Suppressor macrophage (primary cell): ENCODE results near the gene FHOD1.

Experiments used
- DNase-seq, 4 experiments: peaks; one replicate each; pipeline ENCODE4 v3.0.0-alpha.2; 2020 to 2022

The FHOD1 gene

DNA sequence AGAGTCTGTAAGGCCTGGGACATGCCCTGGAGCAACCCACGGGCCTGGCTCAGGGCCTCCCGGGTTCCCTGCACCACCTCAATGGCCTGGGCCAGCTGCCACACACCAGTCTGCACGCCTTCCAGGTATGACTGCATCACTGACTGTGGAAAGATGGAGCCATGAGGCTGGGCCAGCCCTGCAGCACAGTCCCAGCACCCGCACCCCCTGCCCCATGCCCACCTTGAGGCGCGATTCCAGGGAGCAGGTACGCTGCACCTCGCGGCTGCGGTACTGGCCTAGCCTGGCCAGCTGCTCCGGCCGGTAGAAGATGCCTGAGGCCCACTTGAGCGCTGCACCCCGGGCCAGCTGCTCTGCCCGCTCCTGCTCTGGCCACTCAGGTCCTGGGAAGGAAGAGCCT lies 58.5 kb downstream of the FHOD1 start:
- no peak for DNase-seq

DNA sequence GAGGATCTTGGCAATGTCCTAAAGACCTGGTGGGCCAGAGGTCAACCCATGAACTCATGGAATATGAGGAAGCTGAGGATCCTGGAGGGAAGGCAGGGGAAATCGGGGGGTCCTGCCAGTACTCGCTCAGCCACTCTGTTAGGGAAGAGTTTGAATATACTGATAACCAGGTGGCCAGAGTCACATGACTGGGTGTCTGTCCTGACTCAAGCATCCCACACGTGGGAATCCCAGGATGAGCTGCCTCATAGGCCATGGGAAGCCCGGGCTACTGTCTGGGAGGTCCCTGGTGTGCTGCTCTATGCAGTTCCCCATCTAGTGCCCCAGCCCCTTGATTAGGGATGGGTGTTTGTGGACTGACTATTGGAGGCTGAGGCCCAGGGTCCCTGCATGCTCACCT lies 59.0 kb downstream of the FHOD1 start:
- no peak for DNase-seq

DNA sequence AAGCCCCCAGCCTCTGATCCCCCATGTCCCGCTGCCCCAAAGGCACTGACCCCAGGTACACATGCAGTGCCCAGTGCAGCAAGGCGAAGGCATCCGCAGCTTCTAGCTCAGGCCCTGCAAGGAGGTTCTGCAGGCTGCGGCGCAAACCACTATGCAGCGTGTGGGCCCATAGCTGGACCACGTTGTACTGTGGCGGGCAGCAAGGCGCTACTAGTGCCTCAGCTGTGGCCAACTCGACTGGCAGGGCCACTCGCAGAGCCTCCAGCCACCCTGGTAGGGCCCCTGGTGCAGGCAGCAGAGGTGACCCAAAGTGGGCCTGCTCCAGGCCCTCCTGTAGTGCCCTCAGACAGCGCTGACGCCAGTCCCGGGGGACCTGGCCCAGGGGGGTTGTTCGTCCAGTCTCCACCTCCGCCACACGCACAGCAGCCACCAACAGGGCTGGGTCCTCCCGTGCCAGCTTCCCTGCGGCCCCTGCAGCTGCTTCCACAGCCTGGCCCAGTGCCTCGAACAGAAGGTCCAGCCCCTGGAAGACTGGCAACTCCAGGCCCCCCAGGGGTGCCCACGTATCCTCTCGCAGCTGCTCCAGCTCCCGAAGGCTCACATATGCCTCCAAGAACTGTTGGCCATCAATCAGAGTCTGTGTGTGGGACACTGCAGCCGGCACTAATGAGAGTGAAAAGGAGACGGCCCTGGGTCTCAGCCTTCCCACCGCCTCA lies 59.9 kb downstream of the FHOD1 start:
- no peak for DNase-seq

DNA sequence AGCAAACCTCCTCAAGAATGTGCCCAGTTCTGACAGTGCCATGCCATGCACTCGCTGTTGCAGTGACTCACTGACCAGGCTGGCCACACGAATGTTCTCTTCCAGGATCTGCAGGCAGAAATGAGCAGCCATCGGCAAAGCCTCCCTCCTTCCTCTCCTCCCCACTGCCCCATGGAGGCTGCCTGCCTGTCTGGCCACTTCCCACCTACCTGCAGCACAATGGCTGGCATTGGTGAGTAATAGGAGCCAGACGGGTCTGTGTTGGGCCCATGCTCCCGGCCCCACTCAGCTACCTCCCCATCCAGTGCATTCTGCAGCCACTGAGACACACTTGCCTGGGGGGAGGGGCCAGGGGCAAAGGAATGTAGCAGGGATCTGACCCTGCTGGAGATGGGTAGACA lies 60.7 kb downstream of the FHOD1 start:
- no peak for DNase-seq

DNA sequence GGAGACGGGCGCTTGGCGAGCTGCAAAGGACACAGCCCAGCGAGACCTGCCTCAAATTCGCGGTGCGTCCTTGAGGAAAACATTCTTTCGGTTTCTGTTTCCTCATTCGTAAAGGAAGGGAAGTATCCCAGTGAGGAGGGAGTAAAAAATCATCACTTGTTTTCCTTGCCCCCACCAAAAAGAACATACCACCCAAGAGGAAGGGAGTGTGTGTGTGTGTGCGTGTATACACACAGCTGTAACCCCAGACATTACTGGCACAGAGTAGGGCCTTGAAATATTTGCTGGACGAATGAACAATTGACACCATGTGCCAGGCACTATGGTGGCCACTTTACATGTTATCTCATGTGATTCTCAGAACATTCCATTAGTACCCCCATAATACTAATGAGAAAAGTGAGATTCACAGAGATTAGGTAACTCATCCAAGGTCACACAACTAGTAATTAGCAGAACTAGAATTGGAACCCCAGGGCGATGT lies 61.6 kb downstream of the FHOD1 start:
- DNase-seq = no peak

DNA sequence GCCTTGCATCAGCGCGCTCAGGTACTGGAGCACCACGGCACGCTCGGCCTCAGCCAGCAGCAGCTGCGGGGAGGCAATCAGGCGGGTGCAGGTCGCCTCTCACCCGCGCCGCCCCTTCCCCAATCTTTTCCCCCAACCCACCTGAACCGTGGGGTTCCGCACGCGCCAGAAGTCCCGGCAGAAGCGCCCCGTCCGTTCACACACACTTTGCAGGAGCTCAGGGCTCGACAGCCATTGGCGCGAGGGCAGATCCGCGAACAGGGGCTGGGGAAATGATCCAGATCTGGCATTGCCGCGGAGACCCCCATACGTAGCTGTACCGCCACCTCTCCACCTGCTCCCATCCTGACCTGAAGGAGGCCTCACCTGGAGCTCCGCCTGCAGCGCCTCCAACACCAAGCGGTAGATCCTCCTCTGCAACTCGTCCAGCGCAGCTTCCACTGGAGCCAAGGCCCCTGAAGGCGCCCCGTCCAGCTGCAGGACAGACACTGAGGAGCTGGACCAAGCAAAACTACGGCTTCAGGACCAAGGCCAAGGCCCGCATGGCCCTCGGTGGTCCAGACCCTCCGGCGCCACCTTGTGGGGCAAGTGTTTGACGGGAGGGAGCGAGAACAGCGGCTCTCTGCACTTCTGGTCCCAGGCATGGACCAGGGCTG lies 62.2 kb downstream of the FHOD1 start:
- peak; percentile 94 to 96 (median 95) for DNase-seq

DNA sequence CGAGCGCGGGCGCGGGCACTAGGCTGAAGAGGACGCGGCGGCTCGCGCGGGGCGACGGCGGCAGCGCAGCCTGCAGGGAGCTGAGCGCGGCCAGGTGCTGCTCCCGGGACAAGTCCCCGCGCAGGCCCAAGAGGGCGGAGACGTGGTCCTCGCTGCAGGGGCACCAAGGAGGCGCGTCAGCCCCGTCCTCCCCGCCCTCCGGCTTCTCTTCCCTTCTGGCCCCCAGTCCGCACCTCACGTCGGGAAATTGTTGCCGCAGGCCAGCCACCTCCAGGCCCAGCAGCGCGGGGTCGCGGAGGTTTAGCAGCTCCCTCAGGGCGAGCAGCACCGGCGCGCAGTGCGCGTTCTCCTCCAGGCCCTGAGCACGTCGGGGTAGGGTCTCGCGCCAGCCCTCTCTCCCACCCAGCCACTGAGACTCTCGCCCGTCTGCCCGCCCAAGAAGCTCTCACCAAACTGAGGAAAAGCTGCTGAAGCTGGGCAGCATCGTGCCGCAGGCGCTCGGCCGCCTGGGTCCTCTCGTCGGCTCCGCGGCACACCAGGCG lies 62.8 kb downstream of the FHOD1 start:
- no peak for DNase-seq

DNA sequence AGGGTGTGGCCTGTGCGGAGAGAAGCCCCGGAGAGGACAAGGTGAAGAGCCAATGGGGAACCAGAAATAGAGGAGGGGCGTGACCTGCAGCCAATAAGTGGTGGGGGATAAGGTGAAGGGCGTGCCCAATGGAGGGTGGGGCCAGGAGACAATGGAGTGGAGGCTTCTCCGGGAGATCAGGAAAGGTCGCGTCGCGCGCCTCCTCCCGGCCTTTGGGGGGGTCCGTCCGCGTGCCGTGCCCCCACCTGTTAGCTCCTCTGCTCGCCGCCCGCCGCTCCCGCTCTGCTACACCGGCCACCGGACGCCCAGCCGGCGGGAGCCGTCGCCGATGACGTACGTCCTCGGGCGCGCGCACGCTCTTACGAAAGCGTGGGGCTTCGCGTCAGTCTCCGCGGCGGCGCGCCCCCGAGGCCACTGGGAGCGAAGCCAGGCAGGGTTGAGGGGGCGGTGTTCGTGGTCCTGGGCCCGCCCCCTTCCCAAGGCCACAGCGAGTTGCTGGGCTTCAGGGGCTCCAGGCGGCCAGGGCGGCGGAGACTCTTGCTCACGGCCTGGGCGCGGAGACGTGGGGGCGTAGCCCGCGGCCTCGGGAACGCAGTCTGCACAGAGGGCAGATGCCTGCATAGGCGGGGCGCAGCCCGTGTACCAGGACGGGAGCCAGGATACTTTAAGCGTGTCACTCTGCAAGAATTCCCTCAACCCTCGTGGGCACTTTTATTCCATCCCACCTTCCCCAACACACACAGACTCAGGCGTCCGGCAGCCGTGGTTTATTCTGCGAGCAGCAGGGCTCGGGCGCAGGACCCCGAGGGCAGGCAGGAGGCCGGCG lies 63.4 kb downstream of the FHOD1 start, which contains the start of gene MATCAP1:
MATCAP1 (minus strand) TSS at position 337 of the 826 bp plus-strand sequence. CDS start 3,353 bp downstream, outside the sequence.
- peak; percentile 94 to 97 (median 96) for DNase-seq

DNA sequence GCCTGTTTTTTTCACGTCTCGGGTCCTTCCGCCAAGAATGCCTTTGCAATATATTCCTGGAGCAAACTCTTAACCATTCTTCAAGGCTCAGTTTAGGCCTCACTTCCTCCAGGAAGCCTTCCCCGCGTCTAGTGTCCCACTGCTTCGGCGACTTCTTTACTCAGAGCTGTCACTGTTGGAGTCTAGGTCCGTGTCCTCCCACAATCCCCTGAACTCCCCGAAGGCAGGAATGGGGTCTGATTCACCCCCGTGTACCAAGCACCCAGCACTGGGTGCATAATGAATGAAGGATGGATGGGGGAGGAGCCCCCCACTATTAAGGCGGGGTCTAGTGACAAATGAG lies 64.0 kb downstream of the FHOD1 start:
- DNase-seq = no peak

DNA sequence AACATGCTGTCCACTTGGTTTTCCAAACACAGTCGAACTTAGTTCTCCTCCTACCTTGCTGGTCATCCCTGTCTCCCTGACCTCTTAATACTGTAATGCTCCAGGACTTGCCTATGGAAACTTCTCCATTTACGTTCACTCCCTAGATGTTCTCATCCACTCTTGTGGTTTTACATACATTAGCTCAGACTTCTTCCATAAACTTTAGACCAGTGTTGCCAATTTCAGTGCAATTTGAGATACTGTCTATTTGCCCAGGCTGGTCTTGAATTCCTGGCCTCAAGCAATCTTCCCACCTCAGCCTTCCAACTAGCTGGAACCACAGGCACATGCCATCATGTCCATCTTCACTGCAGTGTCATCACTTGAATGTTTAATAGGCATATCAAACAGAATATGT lies 65.0 kb downstream of the FHOD1 start:
- DNase-seq = peak in 1 of 4 experiments; percentile 36

DNA sequence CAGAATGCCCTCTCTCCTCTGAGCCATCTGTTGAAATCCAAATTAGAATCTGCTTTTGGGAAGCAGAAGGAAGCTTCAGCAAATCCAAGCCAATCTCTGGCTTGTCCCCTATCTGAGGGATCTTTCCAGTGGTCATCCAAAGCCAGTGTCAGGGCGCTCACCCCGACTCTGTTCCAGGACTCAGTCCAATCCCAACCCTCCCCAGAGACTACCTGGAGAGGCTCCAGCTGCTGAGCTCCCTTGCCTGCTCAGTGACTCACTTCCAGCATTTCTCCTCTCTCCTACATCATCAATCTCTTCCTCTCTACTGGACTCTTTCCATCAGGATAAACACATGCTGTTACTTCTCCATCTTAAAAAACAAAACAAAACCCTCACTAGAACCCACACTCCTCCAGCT lies 65.9 kb downstream of the FHOD1 start:
- DNase-seq = peak in 2 of 4 experiments; percentile 29 to 47

DNA sequence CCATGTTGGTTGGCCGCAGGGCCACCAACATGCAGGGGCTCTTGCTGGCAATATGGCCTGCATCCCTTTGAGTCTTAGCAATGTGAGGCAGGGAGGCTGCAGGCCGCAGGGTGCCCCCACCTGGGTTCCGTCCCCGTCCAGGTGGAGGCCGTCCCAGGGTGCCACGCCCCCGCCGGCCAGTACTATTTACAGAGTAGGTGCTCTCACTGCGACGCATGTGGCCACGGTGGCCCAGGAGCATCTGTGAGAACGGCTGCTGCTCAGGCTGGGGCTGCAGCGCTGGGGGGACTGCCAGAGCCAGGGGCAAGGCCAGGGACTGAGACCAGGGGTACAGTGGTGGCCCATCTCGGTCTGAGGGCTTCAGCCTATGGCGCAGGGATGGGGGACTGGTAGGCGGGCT lies 67.1 kb downstream of the FHOD1 start:
- DNase-seq = no peak

DNA sequence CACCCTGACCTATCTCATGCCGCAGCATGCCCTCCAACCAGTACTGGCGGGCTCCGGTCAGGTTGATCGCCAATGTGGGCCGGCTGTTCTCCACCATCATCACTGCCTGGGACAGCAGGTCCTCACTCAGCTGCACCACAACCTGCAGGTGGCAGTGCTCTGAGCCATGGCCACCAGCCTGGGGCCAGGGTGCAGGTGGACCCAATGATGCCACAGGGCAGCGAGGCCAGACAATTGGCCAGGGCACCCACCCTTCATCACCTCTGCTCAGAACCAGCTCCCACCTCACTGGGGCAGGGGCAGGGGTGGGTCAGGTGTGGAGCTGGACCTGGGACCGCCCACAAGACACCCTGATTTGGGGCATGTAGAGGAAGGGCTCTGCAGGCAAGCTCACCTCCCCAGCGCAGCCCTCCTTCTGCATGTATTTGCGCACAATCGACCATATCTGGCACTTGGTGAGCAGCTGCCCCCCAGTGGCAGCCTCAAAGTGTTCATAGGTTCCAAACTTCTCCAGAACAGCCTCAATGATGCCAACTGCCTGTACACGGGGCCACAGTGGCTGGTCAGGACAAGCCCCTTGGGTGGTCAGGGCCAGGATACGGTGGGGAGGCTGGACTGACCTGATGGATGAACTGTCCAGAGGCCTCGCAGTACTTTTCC lies 67.7 kb downstream of the FHOD1 start:
- DNase-seq = no peak
